Activated naive CD8-positive, alpha-beta T cell (primary cell): Measurements from ENCODE around the gene ZCCHC7.
"Not testable (repeated sequence)": the region's sequence is repeated elsewhere in the genome, so short reads cannot be mapped to it uniquely, and the experiment has no call there.

Experiments used
- H3K27ac Mint-ChIP-seq: one replicate; pipeline ENCODE4 v1.8.0; 2021; ENCODE audit warnings: mixed read lengths
- H3K27me3 Mint-ChIP-seq: one replicate; pipeline ENCODE4 v1.8.0; 2021; ENCODE audit warnings: mixed read lengths
- H3K36me3 Mint-ChIP-seq: one replicate; pipeline ENCODE4 v1.8.0; 2021; ENCODE audit warnings: mixed read lengths
- H3K4me1 Mint-ChIP-seq: one replicate; pipeline ENCODE4 v1.8.0; 2021; ENCODE audit warnings: low read depth, mixed read lengths
- H3K4me3 Mint-ChIP-seq: one replicate; pipeline ENCODE4 v1.8.0; 2021; ENCODE audit warnings: mild to moderate bottlenecking, mixed read lengths
- H3K9me3 Mint-ChIP-seq: one replicate; pipeline ENCODE4 v1.8.0; 2021; ENCODE audit warnings: low read depth, mixed read lengths

Gene ZCCHC7

GRCh38 chr9:37149666-37150308 lies 29.4 kb downstream of the ZCCHC7 start:
- Mint-ChIP-seq H3K4me1 (peaks cover 51% of the 10 kb centered on the region), H3K27me3 (no peaks in the 10 kb centered on the region), H3K36me3 (peaks cover 31% of the 10 kb centered on the region), H3K9me3 (no peaks in the 10 kb centered on the region), H3K4me3 (peak overlapping the region; percentile 12), H3K27ac (no peak overlapping the region)

GRCh38 chr9:37150415-37150814 lies 30.0 kb downstream of the ZCCHC7 start:
- H3K27ac Mint-ChIP-seq = no peak overlapping the region
- peaks cover 33% of the 10 kb centered on the region for H3K36me3 Mint-ChIP-seq
- H3K4me3 Mint-ChIP-seq = no peak overlapping the region
- H3K27me3 Mint-ChIP-seq = no peaks in the 10 kb centered on the region
- peaks cover 47% of the 10 kb centered on the region for H3K4me1 Mint-ChIP-seq
- no peaks in the 10 kb centered on the region for H3K9me3 Mint-ChIP-seq

DNA sequence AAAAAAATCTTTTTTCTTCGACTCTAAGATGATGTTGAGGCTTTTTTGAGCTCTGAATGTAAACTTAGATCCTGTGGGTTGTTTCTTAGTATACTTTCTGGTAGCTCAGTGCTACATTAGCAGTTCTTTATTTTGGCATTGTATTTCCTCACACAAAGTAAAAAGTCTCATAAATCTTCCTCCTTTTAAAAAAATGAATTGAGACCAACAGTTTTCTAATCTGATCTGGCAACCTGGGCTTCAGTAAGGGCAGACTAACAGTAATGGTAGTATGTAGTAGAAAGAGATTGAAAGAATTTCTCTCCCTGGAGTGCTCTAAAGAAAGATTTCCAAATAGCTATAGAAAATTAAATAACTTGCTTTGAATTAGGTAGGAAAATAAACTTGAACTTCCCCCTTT lies 31.4 kb downstream of the ZCCHC7 start:
- Mint-ChIP-seq H3K4me3 (no peak overlapping the region), H3K27me3 (no peaks in the 10 kb centered on the region)

DNA sequence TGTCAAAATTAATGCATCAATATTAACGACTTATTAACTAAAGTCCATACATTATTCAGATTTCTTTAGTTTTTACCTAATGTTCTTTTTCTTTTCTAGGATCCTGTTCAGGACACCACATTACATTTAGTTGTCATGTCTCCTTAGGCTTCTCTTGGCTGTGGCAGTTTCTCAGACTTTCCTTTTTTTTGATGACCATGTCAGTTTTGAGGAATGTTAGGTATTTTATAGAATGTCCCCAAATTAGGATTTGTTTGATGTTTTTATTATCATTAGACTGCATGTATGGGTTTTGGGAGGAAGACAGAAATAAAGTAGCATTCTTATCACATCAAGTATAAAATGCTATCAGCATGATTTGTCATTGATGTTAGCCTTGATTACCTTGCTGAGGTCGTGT lies 32.0 kb downstream of the ZCCHC7 start:
- Mint-ChIP-seq H3K27ac (no peak overlapping the region), H3K36me3 (peaks cover 35% of the 10 kb centered on the region), H3K9me3 (no peaks in the 10 kb centered on the region), H3K4me1 (peaks cover 50% of the 10 kb centered on the region), H3K4me3 (no peak overlapping the region), H3K27me3 (no peaks in the 10 kb centered on the region)

More for the DNA sequence above, 31.4 kb downstream of the ZCCHC7 start:
- no peaks in the 10 kb centered on the region for H3K9me3 Mint-ChIP-seq
- H3K27ac Mint-ChIP-seq = no peak overlapping the region
- peaks cover 49% of the 10 kb centered on the region for H3K4me1 Mint-ChIP-seq
- H3K36me3 Mint-ChIP-seq = peaks cover 33% of the 10 kb centered on the region

GRCh38 chr9:37155601-37156000 lies 35.2 kb downstream of the ZCCHC7 start:
- no peaks in the 10 kb centered on the region for H3K27me3 Mint-ChIP-seq
- peaks cover 31% of the 10 kb centered on the region for H3K4me1 Mint-ChIP-seq
- H3K27ac Mint-ChIP-seq = no peak overlapping the region
- H3K36me3 Mint-ChIP-seq = peaks cover 27% of the 10 kb centered on the region
- H3K4me3 Mint-ChIP-seq = no peak overlapping the region
- no peaks in the 10 kb centered on the region for H3K9me3 Mint-ChIP-seq

- Mint-ChIP-seq H3K4me1 (peaks cover 31% of the 10 kb centered on the region), H3K9me3 (no peaks in the 10 kb centered on the region), H3K4me3 (no peak overlapping the region), H3K27me3 (no peaks in the 10 kb centered on the region), H3K36me3 (peaks cover 27% of the 10 kb centered on the region), H3K27ac (no peak overlapping the region)
Observed at GRCh38 chr9:37156205-37156604, 35.8 kb downstream of the ZCCHC7 start.

- peak overlapping the region; percentile 41 for H3K27ac Mint-ChIP-seq
- H3K4me3 Mint-ChIP-seq = no peak overlapping the region
- peaks cover 28% of the 10 kb centered on the region for H3K4me1 Mint-ChIP-seq
- H3K27me3 Mint-ChIP-seq = no peaks in the 10 kb centered on the region
- peaks cover 30% of the 10 kb centered on the region for H3K36me3 Mint-ChIP-seq
- H3K9me3 Mint-ChIP-seq = no peaks in the 10 kb centered on the region
Observed at GRCh38 chr9:37156781-37157356, 36.5 kb downstream of the ZCCHC7 start.

DNA sequence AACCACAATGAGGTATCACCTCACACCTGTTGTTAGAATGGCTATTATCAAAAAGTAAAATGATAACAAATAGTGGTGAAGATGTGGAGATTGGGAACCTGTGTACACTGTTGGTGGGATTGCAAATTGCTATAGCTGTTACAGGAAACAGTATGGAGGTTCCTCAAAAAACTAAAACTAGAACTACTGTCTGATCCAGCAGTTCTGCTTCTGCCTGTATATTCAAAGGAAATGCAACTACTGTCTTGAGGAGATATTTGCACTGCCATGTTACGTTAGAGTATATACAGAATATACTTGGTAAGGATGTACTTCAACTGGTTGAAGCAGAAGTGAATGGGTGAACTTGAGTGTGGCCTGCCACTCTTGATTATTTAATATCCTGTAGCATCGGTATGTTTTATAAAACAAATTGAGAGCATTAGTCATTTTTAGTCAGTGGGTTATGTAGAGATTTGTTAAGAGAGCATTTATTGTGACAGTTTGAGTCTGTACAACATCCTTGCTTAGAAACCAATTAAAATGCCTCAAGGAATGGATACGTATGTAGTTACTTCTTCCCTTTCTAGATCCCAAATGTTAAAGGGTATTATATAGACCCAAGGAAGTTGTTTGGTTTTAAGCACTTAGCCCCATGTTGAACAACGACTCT lies 37.5 kb downstream of the ZCCHC7 start:
- Mint-ChIP-seq H3K9me3 (no peaks in the 10 kb centered on the region), H3K4me1 (peaks cover 23% of the 10 kb centered on the region), H3K4me3 (no peak overlapping the region), H3K27me3 (no peaks in the 10 kb centered on the region), H3K27ac (no peak overlapping the region), H3K36me3 (peaks cover 30% of the 10 kb centered on the region)

- Mint-ChIP-seq H3K27me3 (no peaks in the 10 kb centered on the region), H3K27ac (no peak overlapping the region), H3K36me3 (peaks cover 35% of the 10 kb centered on the region), H3K9me3 (no peaks in the 10 kb centered on the region), H3K4me3 (no peak overlapping the region), H3K4me1 (peaks cover 17% of the 10 kb centered on the region)
Observed at GRCh38 chr9:37163299-37163698, 42.9 kb downstream of the ZCCHC7 start.

- H3K9me3 Mint-ChIP-seq, H3K4me3 Mint-ChIP-seq, H3K27me3 Mint-ChIP-seq, H3K27ac Mint-ChIP-seq: not testable (repeated sequence)
- Mint-ChIP-seq H3K36me3 (peaks cover 40% of the 10 kb centered on the region), H3K4me1 (peaks cover 19% of the 10 kb centered on the region)
Observed at GRCh38 chr9:37164335-37164734, 44.0 kb downstream of the ZCCHC7 start.

GRCh38 chr9:37165644-37166043 lies 45.3 kb downstream of the ZCCHC7 start:
- Mint-ChIP-seq H3K36me3 (peaks cover 38% of the 10 kb centered on the region), H3K27ac (no peak overlapping the region), H3K9me3 (no peaks in the 10 kb centered on the region), H3K4me1 (peaks cover 21% of the 10 kb centered on the region), H3K4me3 (no peak overlapping the region), H3K27me3 (no peaks in the 10 kb centered on the region)

- no peak overlapping the region for H3K27ac Mint-ChIP-seq
- no peaks in the 10 kb centered on the region for H3K9me3 Mint-ChIP-seq
- H3K27me3 Mint-ChIP-seq = no peaks in the 10 kb centered on the region
- H3K4me3 Mint-ChIP-seq = no peak overlapping the region
- peaks cover 39% of the 10 kb centered on the region for H3K36me3 Mint-ChIP-seq
- H3K4me1 Mint-ChIP-seq = peaks cover 31% of the 10 kb centered on the region
Observed at GRCh38 chr9:37167456-37168047, 47.2 kb downstream of the ZCCHC7 start.

DNA sequence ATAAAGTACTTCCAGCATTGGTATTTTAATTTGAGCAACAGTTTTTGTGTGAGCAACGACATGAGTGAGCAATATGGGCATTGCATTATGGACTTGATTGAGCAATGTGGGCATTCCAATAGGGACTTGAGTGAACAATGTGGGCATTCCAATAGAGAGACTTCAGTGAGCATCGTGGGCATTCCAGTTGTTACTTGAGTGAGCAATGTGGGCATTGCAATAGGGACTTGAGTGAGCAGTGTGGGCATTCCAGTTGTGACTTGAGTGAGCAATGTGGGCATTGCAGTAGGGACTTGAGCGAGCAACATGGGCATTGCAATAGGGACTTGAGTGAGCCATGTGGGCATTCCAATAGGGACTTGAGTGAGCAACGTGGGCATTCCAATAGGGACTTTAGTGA lies 52.2 kb downstream of the ZCCHC7 start:
- Mint-ChIP-seq H3K36me3 (peaks cover 34% of the 10 kb centered on the region), H3K4me3 (no peak overlapping the region), H3K9me3 (no peaks in the 10 kb centered on the region), H3K27me3 (no peaks in the 10 kb centered on the region), H3K4me1 (peaks cover 23% of the 10 kb centered on the region), H3K27ac (no peak overlapping the region)

GRCh38 chr9:37174247-37174646 lies 53.9 kb downstream of the ZCCHC7 start:
- no peak overlapping the region for H3K4me3 Mint-ChIP-seq
- H3K9me3 Mint-ChIP-seq = no peaks in the 10 kb centered on the region
- H3K27me3 Mint-ChIP-seq = no peaks in the 10 kb centered on the region
- H3K36me3 Mint-ChIP-seq = peaks cover 23% of the 10 kb centered on the region
- no peak overlapping the region for H3K27ac Mint-ChIP-seq
- H3K4me1 Mint-ChIP-seq = peaks cover 32% of the 10 kb centered on the region

GRCh38 chr9:37178742-37179141 lies 58.4 kb downstream of the ZCCHC7 start:
- H3K9me3 Mint-ChIP-seq = no peaks in the 10 kb centered on the region
- peaks cover 25% of the 10 kb centered on the region for H3K4me1 Mint-ChIP-seq
- H3K36me3 Mint-ChIP-seq = peaks cover 19% of the 10 kb centered on the region
- no peaks in the 10 kb centered on the region for H3K27me3 Mint-ChIP-seq
- H3K27ac Mint-ChIP-seq = no peak overlapping the region
- H3K4me3 Mint-ChIP-seq = no peak overlapping the region
